Kidney (tissue), 14 donors: ENCODE data around the gene PLA2R1. TPM values are rescaled to one million over a fixed set of nuclear protein-coding genes. Genes with fewer than 3 reads are reported as not detected.

Experiments used
- DNase-seq, 5 donors: peaks; one replicate each; pipeline ENCODE4 v3.0.0-alpha.2; 2013 to 2020
- FAIRE-seq: peaks from 2 replicates; lab custom pipeline; 2012; peaks lifted over from hg19 to GRCh38; lab: Jason Lieb, UNC
- H3K27ac ChIP-seq, 2 donors: one replicate each; pipeline ENCODE4 v1.7.0; 2013; ENCODE audit warnings: low read depth in 2 of 2, low read length in 2 of 2, inconsistent platforms in 1 of 2
- H3K27me3 ChIP-seq: one replicate; pipeline ENCODE4 v1.7.1; 2013; ENCODE audit warnings: low read length, inconsistent platforms; ENCODE audit not compliant: control insufficient read depth, insufficient read depth
- H3K36me3 ChIP-seq, 3 donors: one replicate each; pipeline versions ENCODE4 v1.7.0 to v1.7.1; 2013; ENCODE audit warnings: low read length in 3 of 3, control low read depth in 1 of 3, inconsistent platforms in 1 of 3; ENCODE audit not compliant: insufficient read depth in 3 of 3, control insufficient read depth in 2 of 3
- H3K4me1 ChIP-seq, 3 donors: one replicate each; pipeline versions ENCODE4 v1.7.0 to v1.7.1; 2013; ENCODE audit warnings: low read length in 3 of 3, inconsistent platforms in 1 of 3, low read depth in 1 of 3; ENCODE audit not compliant: control insufficient read depth in 2 of 3, insufficient read depth in 2 of 3
- H3K4me3 ChIP-seq, 3 donors: one replicate each; pipeline versions ENCODE4 v1.7.0 to v1.8.1; 2013; ENCODE audit warnings: low read length in 3 of 3, control low read depth in 1 of 3, inconsistent platforms in 1 of 3
- H3K9ac ChIP-seq, 3 donors: one replicate each; pipeline versions ENCODE4 v1.7.0 to v1.7.1; 2013; ENCODE audit warnings: low read length in 3 of 3, control low read depth in 1 of 3, inconsistent platforms in 1 of 3
- H3K9me3 ChIP-seq, 3 donors: one replicate each; pipeline versions ENCODE4 v1.7.0 to v1.7.1; 2013; ENCODE audit warnings: low read length in 3 of 3, control low read depth in 1 of 3, inconsistent platforms in 1 of 3; ENCODE audit not compliant: control insufficient read depth in 2 of 3, insufficient read depth in 1 of 3
- CTCF ChIP-seq: IDR thresholded peaks from 3 replicates; pipeline ENCODE4 v1.5.1; 2012; ENCODE audit warnings: mild to moderate bottlenecking, moderate library complexity, borderline replicate concordance; ENCODE audit not compliant: insufficient read depth; ENCODE audit errors: extremely low read depth
- intact Hi-C: fragments of 100-400 bp; cut with DNase I; formaldehyde crosslinking; loops from one replicate; pipeline ENCODE4 v1.11.1; 2022
- polyA plus RNA-seq: library from polyadenylated mRNA; stranded (reverse); fragments of 350-450 nt; fragmentation: Illumina TruSeq; extraction: RNeasy Lipid Tissue Mini Kit (QIAGEN cat#74804); gene quantifications from one replicate; pipeline ENCODE4 v1.2.3, GENCODE V29; 2014; ENCODE audit warnings: low read depth, low replicate concordance; ENCODE audit not compliant: insufficient read depth
- total RNA-seq: library from RNA; stranded (reverse); fragmentation: NEBNext Ultra II Directional; extraction: Animal tissue kit (Norgen Biotek cat#: 25700); gene quantifications from one replicate; pipeline ENCODE4 v1.2.1, GENCODE V29; 2021
- donor health status: control.
- donor health status: control.
- donor health status: control.
- donor health status: control.
- donor health status: control.
- donor health status: DM: yes; HTN: yes; CAD: no.
- donor health status: Normal renal cell carcinoma (clear cell type).

Gene PLA2R1
- total and polyA plus RNA-seq, 2 donors from 2014 or later = 6.6 to 71.9 TPM

- intact Hi-C loops = no loop called here
- no peak overlapping the region for H3K27ac ChIP-seq
- H3K4me1 ChIP-seq = peaks cover 0 to 3% (median 0%) of the 10 kb centered on the region in 3 donors
Observed at GRCh38 chr2:159989249-159989648, 73.2 kb downstream of the PLA2R1 start.

GRCh38 chr2:159988412-159988970 lies 73.9 kb downstream of the PLA2R1 start:
- no peaks in the 10 kb centered on the region for H3K9me3 ChIP-seq
- peaks cover 0 to 3% (median 0%) of the 10 kb centered on the region in 3 donors for H3K4me1 ChIP-seq
- H3K27ac ChIP-seq = no peak overlapping the region
- DNase-seq (no peak), FAIRE-seq (no peak)
- no peaks in the 10 kb centered on the region for H3K36me3 ChIP-seq
- H3K9ac ChIP-seq = no peak overlapping the region
- no peaks in the 10 kb centered on the region for H3K27me3 ChIP-seq
- no peak overlapping the region for H3K4me3 ChIP-seq
- TF ChIP-seq CTCF = no peak
- intact Hi-C loops = no loop called here

More at GRCh38 chr2:159989249-159989648, 73.2 kb downstream of the PLA2R1 start:
- no peaks in the 10 kb centered on the region for H3K9me3 ChIP-seq
- no peaks in the 10 kb centered on the region for H3K27me3 ChIP-seq
- no peak overlapping the region for H3K9ac ChIP-seq
- no peak for TF ChIP-seq CTCF
- H3K4me3 ChIP-seq = no peak overlapping the region
- H3K36me3 ChIP-seq = no peaks in the 10 kb centered on the region
- FAIRE-seq = no peak
- no peak for DNase-seq

- H3K9me3 ChIP-seq = no peaks in the 10 kb centered on the region
- H3K36me3 ChIP-seq = no peaks in the 10 kb centered on the region
- H3K4me3 ChIP-seq = no peak overlapping the region
- H3K27ac ChIP-seq = no peak overlapping the region
- no peak for FAIRE-seq
- H3K9ac ChIP-seq = no peak overlapping the region
- no peak for TF ChIP-seq CTCF
- no peak for DNase-seq
- H3K27me3 ChIP-seq = no peaks in the 10 kb centered on the region
- peaks cover 0 to 5% (median 0%) of the 10 kb centered on the region in 3 donors for H3K4me1 ChIP-seq
- intact Hi-C loops = no loop called here
Observed at GRCh38 chr2:159987181-159987580, 75.2 kb downstream of the PLA2R1 start.

DNA sequence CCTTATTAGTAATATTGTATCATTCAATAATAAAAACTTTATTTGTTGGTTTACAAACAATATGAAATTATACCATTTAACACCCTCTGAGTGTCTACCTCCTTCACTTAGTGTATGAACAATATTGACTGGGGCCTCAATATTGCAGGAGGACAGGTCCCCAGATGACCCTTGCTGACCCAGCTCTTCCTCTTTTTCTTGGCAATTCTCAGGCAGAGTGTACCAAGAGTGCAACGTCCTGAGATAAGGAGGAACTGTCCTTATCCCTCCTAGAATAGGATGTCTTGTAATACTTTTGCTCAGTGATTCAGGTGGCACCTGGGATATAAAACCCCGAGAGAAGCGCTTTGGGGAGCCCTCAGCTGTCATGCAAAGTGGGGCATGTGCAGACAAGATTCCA lies 76.8 kb downstream of the PLA2R1 start:
- H3K4me1 ChIP-seq = peaks cover 0 to 8% (median 0%) of the 10 kb centered on the region in 3 donors
- DNase-seq (no peak), FAIRE-seq (no peak)
- no peak overlapping the region for H3K27ac ChIP-seq
- no peak overlapping the region for H3K9ac ChIP-seq
- TF ChIP-seq CTCF = no peak
- no peaks in the 10 kb centered on the region for H3K27me3 ChIP-seq
- no peak overlapping the region for H3K4me3 ChIP-seq
- intact Hi-C loops = no loop called here
- H3K36me3 ChIP-seq = no peaks in the 10 kb centered on the region
- H3K9me3 ChIP-seq = no peaks in the 10 kb centered on the region
